ENCODE data around the gene DOK6. TPM values are rescaled to one million over a fixed set of nuclear protein-coding genes. Genes with fewer than 3 reads are reported as not detected.

The DOK6 gene
- total RNA-seq, 3 donors from 2014 or later: 1.0 to 1.4 (median 1.3) TPM

- no peak for DNase-seq (ENCODE audit: low spot score in 2 of 2)
- Histone ChIP-seq H3K4me3 (no peak overlapping the region), H3K27me3 (no peaks in the 10 kb centered on the region), H3K27ac (no peak overlapping the region), H3K9me3 (no peaks in the 10 kb centered on the region), H3K4me1 (no peaks in the 10 kb centered on the region), H3K36me3 (no peaks in the 10 kb centered on the region)
- TF ChIP-seq POLR2A (IDR thresholded peaks at IDR 0.05): no peak
- intact Hi-C loops (cut with DNase I; ENCODE audit: low total_unique reads): no loop called here
These were observed 13.5 kb downstream of the DOK6 start for GRCh38 chr18:69414184-69414583.

GRCh38 chr18:69432847-69433246 is 32.2 kb downstream of the DOK6 start:
- Histone ChIP-seq H3K36me3 (no peaks in the 10 kb centered on the region), H3K4me3 (no peak overlapping the region), H3K27ac (no peak overlapping the region), H3K27me3 (no peaks in the 10 kb centered on the region), H3K9me3 (no peaks in the 10 kb centered on the region), H3K4me1 (no peaks in the 10 kb centered on the region)
- DNase-seq (ENCODE audit: low spot score in 2 of 2): no peak
- no peak for TF ChIP-seq CTCF (IDR thresholded peaks at IDR 0.05)
- no peak for TF ChIP-seq POLR2AphosphoS5 (IDR thresholded peaks at IDR 0.05)
- no peak for TF ChIP-seq POLR2A (IDR thresholded peaks at IDR 0.05)
- intact Hi-C loops (cut with DNase I; ENCODE audit: low total_unique reads): no loop called here

DNA sequence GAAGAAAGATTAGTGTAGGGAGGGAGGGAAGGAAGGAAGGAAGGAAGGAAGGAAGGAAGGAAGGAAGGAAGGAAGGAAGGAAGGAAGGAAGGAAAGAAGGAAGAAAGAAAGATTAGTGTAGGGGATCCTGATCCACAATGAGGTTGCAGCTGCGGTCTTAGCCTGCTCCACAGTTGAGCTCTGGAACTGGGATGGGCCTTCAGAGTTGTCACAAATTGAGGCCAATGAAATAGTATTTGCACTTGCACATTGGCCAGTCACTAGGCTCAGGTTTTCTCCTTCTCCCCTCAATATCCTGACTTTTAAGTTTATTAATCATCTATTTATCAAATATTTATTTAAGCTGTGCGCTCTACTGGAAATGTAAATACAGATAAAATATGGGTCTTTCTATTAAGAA is 34.3 kb downstream of the DOK6 start:
- Histone ChIP-seq H3K27me3 (no peaks in the 10 kb centered on the region), H3K4me1 (no peaks in the 10 kb centered on the region), H3K27ac (no peak overlapping the region), H3K36me3 (no peaks in the 10 kb centered on the region), H3K4me3 (no peak overlapping the region), H3K9me3 (peaks cover 7 to 11% of the 10 kb centered on the region in 2 donors)
- intact Hi-C loops (cut with DNase I; ENCODE audit: low total_unique reads): no loop called here
- no peak for TF ChIP-seq POLR2A (IDR thresholded peaks at IDR 0.05)
- no peak for TF ChIP-seq CTCF (IDR thresholded peaks at IDR 0.05)
- TF ChIP-seq POLR2AphosphoS5 (IDR thresholded peaks at IDR 0.05): no peak
- no peak for DNase-seq (ENCODE audit: low spot score in 2 of 2)

DNA sequence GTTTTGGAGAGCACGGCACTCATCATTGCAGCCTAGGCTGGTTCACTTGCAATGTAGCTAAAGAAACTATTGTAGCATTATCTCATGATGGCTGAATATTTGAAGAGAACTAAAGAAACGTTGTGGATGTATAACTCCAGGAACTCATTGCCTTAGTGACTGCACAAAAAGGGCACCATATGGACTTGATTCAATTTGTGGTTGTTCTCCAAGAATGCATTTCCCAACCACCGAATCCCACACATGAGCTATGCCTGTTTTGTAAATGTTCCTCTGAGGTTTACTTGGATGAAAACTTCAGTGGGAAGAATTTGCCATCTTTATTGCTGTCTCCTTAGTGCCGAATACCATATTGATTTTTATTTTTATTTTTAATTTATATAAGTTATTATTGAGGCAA is 43.5 kb downstream of the DOK6 start:
- no peaks in the 10 kb centered on the region for H3K36me3 ChIP-seq
- no peak for TF ChIP-seq CTCF (IDR thresholded peaks at IDR 0.05)
- no peak for TF ChIP-seq POLR2A (IDR thresholded peaks at IDR 0.05)
- TF ChIP-seq POLR2AphosphoS5 (IDR thresholded peaks at IDR 0.05): no peak

DNA sequence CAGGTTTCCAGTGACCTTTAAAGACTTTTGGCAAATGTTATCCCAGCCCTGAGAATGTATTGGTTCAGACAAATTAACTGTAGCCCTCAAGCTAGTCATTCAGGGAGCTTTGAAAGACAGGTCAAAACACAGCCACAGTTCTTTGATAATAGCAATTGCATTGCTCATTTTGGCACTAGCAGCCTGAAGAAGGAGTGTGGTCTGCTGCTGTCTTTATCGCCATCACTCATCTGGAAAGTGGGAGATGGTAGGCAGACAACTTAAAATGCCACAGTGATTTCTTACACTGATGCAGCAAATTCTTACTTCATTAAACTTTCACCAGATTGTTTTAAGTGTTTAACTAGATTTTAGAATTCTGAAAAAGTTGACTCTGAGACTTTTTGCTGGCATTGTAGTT is 47.2 kb downstream of the DOK6 start:
- H3K27ac ChIP-seq: no peak overlapping the region
- no peak for TF ChIP-seq POLR2A (IDR thresholded peaks at IDR 0.05)
- TF ChIP-seq CTCF (IDR thresholded peaks at IDR 0.05): no peak
- TF ChIP-seq POLR2AphosphoS5 (IDR thresholded peaks at IDR 0.05): no peak
- no peaks in the 10 kb centered on the region for H3K27me3 ChIP-seq
- no peak overlapping the region for H3K4me3 ChIP-seq
- no peaks in the 10 kb centered on the region for H3K4me1 ChIP-seq
- no peaks in the 10 kb centered on the region for H3K36me3 ChIP-seq
- intact Hi-C loops (cut with DNase I; ENCODE audit: low total_unique reads): no loop called here
- peaks cover 0 to 4% of the 10 kb centered on the region in 2 donors for H3K9me3 ChIP-seq
- DNase-seq (ENCODE audit: low spot score in 2 of 2): no peak

More for the DNA sequence above, 43.5 kb downstream of the DOK6 start:
- no peak overlapping the region for H3K4me3 ChIP-seq
- DNase-seq (ENCODE audit: low spot score in 2 of 2): no peak
- no peaks in the 10 kb centered on the region for H3K27me3 ChIP-seq
- no peak overlapping the region for H3K27ac ChIP-seq
- H3K9me3 ChIP-seq: peaks cover 3 to 4% of the 10 kb centered on the region in 2 donors
- no peaks in the 10 kb centered on the region for H3K4me1 ChIP-seq
- intact Hi-C loops (cut with DNase I; ENCODE audit: low total_unique reads): no loop called here

DNA sequence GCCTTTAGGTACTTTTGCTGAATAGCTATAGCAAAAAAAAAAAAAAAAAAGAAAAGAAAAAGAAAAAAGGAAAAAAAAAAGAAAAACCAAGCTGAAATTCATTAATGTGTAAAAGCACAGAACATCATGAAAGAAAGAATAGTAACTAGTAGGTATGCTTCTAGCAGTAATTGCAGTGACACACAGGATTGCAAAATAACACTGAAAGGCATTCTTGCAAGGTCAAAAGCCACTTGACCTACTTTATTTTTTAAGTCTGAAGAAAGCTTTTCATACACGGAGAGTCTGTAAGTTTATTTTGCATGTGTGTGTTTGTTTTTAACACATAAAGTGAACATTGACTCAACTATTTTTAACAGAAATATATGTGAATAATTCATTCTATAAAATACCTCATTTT is 54.4 kb downstream of the DOK6 start:
- no peak overlapping the region for H3K4me3 ChIP-seq
- no peaks in the 10 kb centered on the region for H3K9me3 ChIP-seq
- intact Hi-C loops (cut with DNase I; ENCODE audit: low total_unique reads): no loop called here
- H3K27ac ChIP-seq: no peak overlapping the region
- no peaks in the 10 kb centered on the region for H3K36me3 ChIP-seq
- DNase-seq (ENCODE audit: low spot score in 2 of 2): no peak
- H3K4me1 ChIP-seq: no peaks in the 10 kb centered on the region
- H3K27me3 ChIP-seq: no peaks in the 10 kb centered on the region
- TF ChIP-seq POLR2AphosphoS5 (IDR thresholded peaks at IDR 0.05): no peak
- TF ChIP-seq POLR2A (IDR thresholded peaks at IDR 0.05): no peak
- no peak for TF ChIP-seq CTCF (IDR thresholded peaks at IDR 0.05)
